Kidney epithelial cell (primary cell): ENCODE measurements around the gene SP100. TPM values are rescaled to one million over a fixed set of nuclear protein-coding genes. Genes with fewer than 3 reads are reported as not detected.
"Not testable (repeated sequence)": the region's sequence is repeated elsewhere in the genome, so short reads cannot be mapped to it uniquely, and the experiment has no call there.

Source experiments
- DNase-seq: peaks from one replicate; pipeline ENCODE4 v3.0.0-alpha.2; 2010; ENCODE audit warnings: low read depth
- H3K27me3 ChIP-seq: 2 replicates; pipeline ENCODE4 v1.6.0; 2011; ENCODE audit warnings: low read length; ENCODE audit not compliant: control insufficient read depth, insufficient read depth
- H3K36me3 ChIP-seq: 2 replicates; pipeline ENCODE4 v1.5.1; 2011; ENCODE audit warnings: low read length; ENCODE audit not compliant: control insufficient read depth, insufficient read depth
- H3K4me3 ChIP-seq: 2 replicates; pipeline ENCODE4 v1.5.1; 2011; ENCODE audit warnings: low read depth, mild to moderate bottlenecking, control low read depth, low read length
- total RNA-seq: library from RNA; depleted of rRNA; stranded (reverse); fragments of >200 nt; gene quantifications from 2 replicates; pipeline ENCODE4 v1.2.3, GENCODE V29; 2015
- TF ChIP-seq, protein P1 (sequence below): IDR thresholded peaks from 2 replicates; pipeline ENCODE4 v1.5.1; 2011; ENCODE audit warnings: mild to moderate bottlenecking, moderate library complexity, low read length, control low read depth, inconsistent platforms; ENCODE audit not compliant: insufficient read depth, poor library complexity, severe bottlenecking

Gene SP100
- total RNA-seq, 1 donor from 2014 or later = 48.0 TPM

DNA sequence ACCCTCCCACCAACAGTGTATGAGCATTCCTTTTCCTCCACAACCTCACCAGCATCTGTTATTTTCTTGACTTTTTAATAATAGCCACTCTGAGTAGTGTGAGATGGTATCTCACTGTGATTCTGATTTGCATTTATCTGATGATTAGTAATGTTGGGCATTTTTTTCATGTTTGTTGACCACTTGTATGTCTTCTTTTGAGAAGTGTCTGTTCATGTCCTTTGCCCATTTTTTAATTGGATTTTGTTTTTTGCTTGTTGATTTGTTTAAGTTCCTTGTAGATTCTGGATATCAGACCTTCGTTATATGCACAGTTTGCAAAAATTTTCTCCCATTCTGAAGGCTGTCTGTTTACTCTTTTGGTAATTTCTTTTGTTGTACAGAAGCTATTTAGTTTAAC, 59.1 kb downstream of the SP100 start:
- TF ChIP-seq, protein P1, sequence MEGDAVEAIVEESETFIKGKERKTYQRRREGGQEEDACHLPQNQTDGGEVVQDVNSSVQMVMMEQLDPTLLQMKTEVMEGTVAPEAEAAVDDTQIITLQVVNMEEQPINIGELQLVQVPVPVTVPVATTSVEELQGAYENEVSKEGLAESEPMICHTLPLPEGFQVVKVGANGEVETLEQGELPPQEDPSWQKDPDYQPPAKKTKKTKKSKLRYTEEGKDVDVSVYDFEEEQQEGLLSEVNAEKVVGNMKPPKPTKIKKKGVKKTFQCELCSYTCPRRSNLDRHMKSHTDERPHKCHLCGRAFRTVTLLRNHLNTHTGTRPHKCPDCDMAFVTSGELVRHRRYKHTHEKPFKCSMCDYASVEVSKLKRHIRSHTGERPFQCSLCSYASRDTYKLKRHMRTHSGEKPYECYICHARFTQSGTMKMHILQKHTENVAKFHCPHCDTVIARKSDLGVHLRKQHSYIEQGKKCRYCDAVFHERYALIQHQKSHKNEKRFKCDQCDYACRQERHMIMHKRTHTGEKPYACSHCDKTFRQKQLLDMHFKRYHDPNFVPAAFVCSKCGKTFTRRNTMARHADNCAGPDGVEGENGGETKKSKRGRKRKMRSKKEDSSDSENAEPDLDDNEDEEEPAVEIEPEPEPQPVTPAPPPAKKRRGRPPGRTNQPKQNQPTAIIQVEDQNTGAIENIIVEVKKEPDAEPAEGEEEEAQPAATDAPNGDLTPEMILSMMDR = no peak
- DNase-seq = no peak
- H3K36me3 ChIP-seq = no peaks in the 10 kb centered on the region
- no peak overlapping the region for H3K4me3 ChIP-seq
- no peaks in the 10 kb centered on the region for H3K27me3 ChIP-seq

DNA sequence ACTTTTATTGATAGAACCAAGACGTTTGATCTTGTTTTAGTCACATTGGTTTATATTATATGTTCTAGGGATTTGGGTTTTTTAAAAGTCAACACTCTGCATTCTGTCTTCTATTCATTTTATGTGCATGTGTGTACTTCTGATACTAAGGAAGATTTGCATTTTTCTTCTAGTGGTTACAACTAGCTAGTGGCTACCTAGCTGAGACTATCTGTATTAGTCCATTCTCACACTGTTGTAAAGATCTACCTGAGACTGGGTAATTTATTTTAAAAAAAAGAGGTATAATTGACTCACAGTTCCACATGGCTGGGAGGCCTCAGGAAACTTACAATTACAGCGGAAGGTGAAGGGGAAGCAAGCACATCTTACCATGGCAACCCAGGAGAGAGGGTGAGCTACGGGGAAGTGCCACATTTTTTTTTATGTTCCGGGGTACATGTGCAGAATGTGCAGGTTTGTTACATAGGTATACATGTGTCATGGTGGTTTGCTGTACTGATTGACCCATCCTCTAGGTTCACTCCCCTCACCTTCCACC, 69.9 kb downstream of the SP100 start:
- Histone ChIP-seq H3K4me3 (no peak overlapping the region), H3K36me3 (no peaks in the 10 kb centered on the region), H3K27me3 (no peaks in the 10 kb centered on the region)
- DNase-seq = no peak
- TF ChIP-seq, protein P1 = no peak

DNA sequence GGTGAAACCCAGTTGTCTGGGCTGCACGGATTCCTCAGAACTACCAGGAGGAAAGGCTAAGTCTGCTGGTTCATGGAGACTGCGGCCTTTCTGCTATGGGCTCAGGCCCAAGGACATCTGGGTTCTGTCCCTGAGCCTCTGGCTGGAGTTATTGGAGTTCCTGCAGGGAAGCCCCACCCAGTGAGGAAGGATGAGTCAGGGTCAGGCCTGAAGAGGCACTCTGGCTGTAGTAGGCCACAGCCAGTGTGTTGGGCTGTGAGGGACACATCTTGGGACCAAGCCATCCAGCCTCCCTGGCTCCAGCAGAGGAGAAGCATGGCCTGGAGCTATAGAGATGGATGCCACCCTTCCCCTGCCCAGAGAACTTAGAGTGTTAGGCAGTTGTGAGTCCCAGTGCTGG, 75.2 kb downstream of the SP100 start:
- DNase-seq = not testable (repeated sequence)

DNA sequence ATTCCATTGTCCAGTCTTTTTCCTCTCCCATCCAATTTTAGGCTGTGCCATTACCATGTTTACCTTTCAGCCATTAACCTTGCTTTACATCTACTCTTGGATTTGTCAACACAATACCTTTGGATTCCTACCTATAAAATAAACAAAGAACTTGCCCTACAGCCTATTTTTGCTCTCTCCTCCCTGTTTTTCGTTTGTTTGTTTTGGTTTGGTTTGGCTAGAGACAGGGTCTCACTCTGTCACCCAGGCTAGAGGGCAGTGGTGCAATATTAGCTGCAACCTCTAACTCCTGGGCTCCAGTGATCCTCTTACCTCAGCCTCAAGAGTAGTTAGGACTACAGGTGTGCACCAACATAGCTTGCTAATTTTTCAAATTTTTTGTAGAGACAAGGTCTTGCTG, 76.1 kb downstream of the SP100 start:
- TF ChIP-seq, protein P1 = no peak
- no peaks in the 10 kb centered on the region for H3K36me3 ChIP-seq

More for the DNA sequence above, 75.2 kb downstream of the SP100 start:
- not testable (repeated sequence) for H3K4me3 ChIP-seq, H3K36me3 ChIP-seq, H3K27me3 ChIP-seq

DNA sequence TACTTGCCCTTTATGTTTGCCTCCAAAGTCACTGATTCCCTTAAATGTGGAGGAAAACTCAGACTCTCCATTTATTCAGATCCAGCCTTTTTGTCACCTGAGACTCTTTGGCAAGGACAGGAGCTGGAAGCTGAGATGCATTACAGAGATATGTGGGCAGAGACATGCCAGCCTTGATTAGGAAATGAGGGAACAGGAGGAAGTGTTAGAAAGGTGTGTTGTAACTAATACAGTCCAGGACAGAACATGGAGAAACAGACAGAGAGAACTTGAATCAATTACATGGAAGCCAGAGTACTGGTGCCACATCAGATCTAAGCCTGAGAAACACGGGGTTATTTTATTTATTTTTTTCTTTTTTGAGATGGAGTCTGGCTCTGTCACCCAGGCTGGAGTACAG, 79.0 kb downstream of the SP100 start:
- H3K27me3 ChIP-seq = no peaks in the 10 kb centered on the region
- no peak for DNase-seq
- no peak overlapping the region for H3K4me3 ChIP-seq
- TF ChIP-seq, protein P1 = no peak
- H3K36me3 ChIP-seq = no peaks in the 10 kb centered on the region

More for the DNA sequence above, 76.1 kb downstream of the SP100 start:
- no peak for DNase-seq
- no peak overlapping the region for H3K4me3 ChIP-seq
- no peaks in the 10 kb centered on the region for H3K27me3 ChIP-seq

DNA sequence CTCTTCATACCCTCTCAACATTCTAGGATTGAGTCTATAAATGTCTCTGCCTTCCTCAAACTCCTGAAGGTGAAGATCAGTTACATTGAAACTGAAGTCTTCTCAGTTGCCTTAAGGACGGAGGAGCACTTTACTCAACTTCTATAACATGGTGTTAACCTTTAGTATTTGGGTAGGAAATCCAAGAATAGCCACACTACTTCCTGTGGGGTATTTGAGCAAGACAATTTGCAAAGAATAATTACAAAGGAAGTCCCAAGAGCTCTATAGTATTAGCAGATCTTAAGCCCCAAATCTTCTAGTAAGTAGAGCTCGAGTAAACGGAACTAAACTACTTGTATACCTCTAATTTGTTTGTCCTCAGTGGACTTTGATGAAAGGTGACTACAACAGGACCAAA, 80.9 kb downstream of the SP100 start:
- TF ChIP-seq, protein P1 = no peak
- no peaks in the 10 kb centered on the region for H3K36me3 ChIP-seq

More for the DNA sequence above, 80.9 kb downstream of the SP100 start:
- no peak for DNase-seq
- Histone ChIP-seq H3K27me3 (no peaks in the 10 kb centered on the region), H3K4me3 (no peak overlapping the region)
